Astrocyte of the cerebellum (primary cell): ENCODE data around the gene CHAT.

ENCODE experiments used
- DNase-seq: peaks from one replicate; pipeline ENCODE4 v3.0.0-alpha.2; 2011; ENCODE audit warnings: low read depth
- H3K4me3 ChIP-seq: 2 replicates; pipeline ENCODE4 v1.5.1; 2011; ENCODE audit warnings: mild to moderate bottlenecking, low read depth, low read length, moderate library complexity
- in situ Hi-C: cut with HindIII; loops from 2 replicates; pipeline ENCODE4 v1.10.0; 2017; ENCODE audit warnings: low sequenced_read_pairs
- TF ChIP-seq, protein P1 (sequence below): IDR thresholded peaks from 2 replicates; pipeline ENCODE4 v1.5.1; 2012; ENCODE audit warnings: low read length, low read depth, moderate library complexity, mild to moderate bottlenecking; ENCODE audit errors: missing control alignments

The CHAT gene

DNA sequence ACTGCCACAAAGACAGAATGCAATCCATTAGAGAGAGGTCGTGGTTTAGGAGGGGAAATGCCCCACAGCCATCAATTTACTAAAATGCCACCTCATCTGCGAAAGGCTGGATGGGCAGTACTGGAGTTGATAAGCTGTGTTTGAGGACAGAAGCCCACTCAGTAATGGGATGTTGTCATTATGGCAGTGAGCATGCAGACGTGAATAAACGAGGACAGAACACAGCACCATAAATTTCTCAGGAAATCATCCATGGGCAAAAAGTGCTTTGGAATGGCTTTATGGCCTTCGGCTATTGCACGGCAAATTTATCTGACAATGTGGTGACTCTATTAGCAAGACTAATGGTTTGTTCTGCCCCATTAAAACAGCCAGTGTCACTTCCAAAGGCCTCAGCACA lies 49.8 kb downstream of the CHAT start:
- H3K4me3 ChIP-seq: no peak overlapping the region
- DNase-seq: no peak
- in situ Hi-C loops: no loop called here
- TF ChIP-seq, protein P1, sequence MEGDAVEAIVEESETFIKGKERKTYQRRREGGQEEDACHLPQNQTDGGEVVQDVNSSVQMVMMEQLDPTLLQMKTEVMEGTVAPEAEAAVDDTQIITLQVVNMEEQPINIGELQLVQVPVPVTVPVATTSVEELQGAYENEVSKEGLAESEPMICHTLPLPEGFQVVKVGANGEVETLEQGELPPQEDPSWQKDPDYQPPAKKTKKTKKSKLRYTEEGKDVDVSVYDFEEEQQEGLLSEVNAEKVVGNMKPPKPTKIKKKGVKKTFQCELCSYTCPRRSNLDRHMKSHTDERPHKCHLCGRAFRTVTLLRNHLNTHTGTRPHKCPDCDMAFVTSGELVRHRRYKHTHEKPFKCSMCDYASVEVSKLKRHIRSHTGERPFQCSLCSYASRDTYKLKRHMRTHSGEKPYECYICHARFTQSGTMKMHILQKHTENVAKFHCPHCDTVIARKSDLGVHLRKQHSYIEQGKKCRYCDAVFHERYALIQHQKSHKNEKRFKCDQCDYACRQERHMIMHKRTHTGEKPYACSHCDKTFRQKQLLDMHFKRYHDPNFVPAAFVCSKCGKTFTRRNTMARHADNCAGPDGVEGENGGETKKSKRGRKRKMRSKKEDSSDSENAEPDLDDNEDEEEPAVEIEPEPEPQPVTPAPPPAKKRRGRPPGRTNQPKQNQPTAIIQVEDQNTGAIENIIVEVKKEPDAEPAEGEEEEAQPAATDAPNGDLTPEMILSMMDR: no peak

DNA sequence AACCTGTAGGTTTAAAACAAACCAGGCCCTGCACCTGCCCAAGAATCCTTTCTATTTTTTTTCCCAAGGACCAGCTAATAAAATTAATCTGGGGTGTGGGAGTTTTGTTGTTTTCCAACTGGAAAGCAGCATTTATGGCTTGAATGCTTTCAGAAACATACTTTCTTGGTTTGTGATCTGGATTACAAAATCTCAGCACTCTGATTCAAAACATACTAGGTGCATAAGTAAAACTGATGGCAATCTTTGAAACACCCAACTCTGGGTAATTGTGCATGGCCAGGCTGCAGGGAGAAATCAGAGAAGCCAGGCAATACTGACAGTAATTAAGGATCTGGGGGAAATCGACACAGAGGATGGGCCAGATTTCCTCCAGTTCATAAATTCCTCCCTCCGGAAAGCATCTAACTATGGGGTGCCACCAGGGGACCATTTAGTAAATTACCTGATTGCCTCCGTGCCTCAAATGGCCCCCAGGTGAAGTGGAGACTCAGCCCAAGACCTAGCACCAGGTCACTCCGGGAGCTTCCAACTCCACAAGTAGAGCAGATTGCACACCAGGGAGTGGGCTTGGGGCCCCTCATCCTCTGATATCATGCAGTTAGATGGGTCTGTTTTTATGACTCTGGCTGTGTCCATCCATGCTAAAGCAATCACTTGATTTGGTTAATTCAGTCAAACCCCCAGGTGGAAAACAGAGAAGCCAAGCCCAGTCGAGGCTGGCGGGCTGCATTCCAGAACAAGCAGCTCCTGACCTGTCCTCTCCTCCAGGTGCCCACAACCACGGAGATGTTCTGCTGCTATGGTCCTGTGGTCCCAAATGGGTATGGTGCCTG lies 50.4 kb downstream of the CHAT start:
- in situ Hi-C loops: no loop called here
- TF ChIP-seq, protein P1: no peak
- DNase-seq: no peak
- no peak overlapping the region for H3K4me3 ChIP-seq

DNA sequence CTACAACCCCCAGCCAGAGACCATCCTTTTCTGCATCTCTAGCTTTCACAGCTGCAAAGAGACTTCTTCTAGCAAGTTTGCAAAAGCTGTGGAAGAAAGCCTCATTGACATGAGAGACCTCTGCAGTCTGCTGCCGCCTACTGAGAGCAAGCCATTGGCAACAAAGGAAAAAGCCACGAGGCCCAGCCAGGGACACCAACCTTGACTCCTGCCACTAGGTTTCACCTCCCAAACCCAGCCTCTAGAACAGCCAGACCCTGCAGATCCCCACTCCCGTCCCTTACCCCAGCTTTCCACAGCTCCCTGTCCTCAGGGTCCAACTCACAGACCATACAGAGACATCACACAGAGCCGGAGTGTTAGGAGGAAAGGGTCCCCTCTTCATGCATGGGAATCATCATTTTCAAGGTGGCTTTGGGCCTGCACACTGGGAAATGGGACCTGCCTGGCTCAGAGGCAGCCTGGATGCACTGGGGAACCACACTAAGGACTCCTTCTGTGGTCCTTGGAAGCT lies 51.1 kb downstream of the CHAT start:
- TF ChIP-seq, protein P1: no peak
- in situ Hi-C loops: no loop called here
- H3K4me3 ChIP-seq: no peak overlapping the region
- DNase-seq: no peak

DNA sequence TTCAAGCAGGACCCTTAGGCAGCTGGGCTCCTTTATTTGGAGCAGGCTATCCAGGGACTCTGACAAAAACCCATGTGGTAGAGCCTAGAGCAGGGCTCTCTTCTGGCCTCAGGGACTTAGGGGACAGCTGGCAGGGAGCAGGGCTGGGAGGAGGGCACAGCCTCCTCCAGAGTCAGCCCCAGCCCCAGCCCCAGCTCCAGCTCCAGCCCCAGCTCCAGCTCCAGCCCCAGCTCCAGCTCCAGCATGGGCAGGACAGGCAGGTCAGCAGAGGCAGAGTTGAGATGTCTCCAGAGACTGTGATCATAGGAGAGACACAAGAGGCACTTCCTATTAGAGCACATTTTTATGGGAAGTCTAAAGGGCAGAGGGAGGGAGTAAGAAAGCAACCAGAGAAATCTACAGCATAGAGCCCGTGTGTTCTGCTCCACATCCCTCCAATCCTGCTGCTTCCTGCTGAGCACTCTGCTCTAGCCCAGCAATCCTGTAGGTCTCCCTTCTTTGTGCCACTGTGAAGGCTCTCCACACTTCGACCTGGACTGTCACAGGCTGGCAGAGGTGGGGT lies 52.3 kb downstream of the CHAT start:
- TF ChIP-seq, protein P1: no peak
- no peak overlapping the region for H3K4me3 ChIP-seq
- DNase-seq: no peak
- in situ Hi-C loops: no loop called here

DNA sequence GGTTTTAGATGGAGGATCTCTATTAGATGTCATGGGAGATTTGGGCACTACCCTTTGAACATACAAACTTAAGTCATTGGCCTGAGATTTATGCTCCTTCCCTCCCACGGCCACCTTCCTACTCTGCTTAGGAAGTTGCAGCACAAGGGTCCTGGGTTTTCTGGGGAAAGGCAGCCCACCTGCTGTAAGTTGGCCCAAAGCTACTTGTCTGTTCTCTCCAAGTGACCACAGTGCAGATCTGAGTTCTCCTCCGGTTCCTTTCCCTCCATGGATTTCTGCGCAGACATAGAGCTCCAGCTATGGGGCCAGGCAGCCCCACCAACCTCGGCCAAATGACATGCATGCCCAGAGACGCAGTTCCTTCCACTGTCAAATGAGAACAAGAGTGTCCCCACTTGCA lies 52.8 kb downstream of the CHAT start:
- no peak overlapping the region for H3K4me3 ChIP-seq
- in situ Hi-C loops: no loop called here
- DNase-seq: no peak
- TF ChIP-seq, protein P1: no peak

DNA sequence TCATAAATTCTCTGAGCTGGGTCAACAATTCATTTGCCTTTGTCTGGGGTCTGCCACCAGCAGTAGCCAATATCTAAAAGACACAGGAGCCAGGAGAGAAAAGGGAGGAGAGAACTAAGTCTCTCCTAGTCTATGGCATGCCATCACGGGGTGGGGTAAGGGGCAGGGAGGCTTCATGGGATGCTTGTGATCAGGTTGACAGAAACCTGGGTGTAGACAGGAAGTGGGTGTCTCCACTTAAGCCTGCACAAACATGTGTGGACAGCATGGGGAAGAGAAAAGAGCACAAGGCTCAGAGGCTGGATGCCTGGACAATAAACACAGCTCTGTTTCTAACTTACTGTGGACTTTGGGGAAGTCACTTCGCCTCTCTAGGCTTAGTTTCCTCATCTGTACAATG lies 54.2 kb downstream of the CHAT start:
- no peak for DNase-seq
- in situ Hi-C loops: no loop called here
- TF ChIP-seq, protein P1: no peak
- no peak overlapping the region for H3K4me3 ChIP-seq
